K562 (cell line): Measurements from ENCODE around the gene HBG1. TPM values are rescaled to one million over a fixed set of nuclear protein-coding genes. Genes with fewer than 3 reads are reported as not detected.
A peak's percentile ranks its signal among the peaks of the same experiment; 100 is the strongest.

Experiments
- BMI1 ChIP-seq: fragments of 150-350 bp; IDR thresholded peaks from 2 replicates; pipeline ENCODE4 v1.6.1; 2014; ENCODE audit warnings: low read length
- CBFB ChIP-seq: sonication (generic); formaldehyde crosslinking; IDR thresholded peaks from 2 replicates; pipeline ENCODE4 v1.4.0; 2020; ENCODE audit warnings: mild to moderate bottlenecking, missing genetic modification reagents
- CCNT2 ChIP-seq: IDR thresholded peaks from 2 replicates; pipeline ENCODE4 v1.6.1; 2011; ENCODE audit warnings: borderline replicate concordance, low read depth, mild to moderate bottlenecking, moderate library complexity, mixed read lengths, low read length; ENCODE audit not compliant: insufficient read length; ENCODE audit errors: extremely low read depth
- EWSR1 ChIP-seq: fragments of 450-650 bp; IDR thresholded peaks from 2 replicates; pipeline ENCODE4 v1.6.1; 2018; ENCODE audit warnings: borderline replicate concordance, mild to moderate bottlenecking, low read depth, moderate library complexity; ENCODE audit not compliant: partially characterized antibody
- JUND ChIP-seq, 2 experiments: IDR thresholded peaks; 2 replicates in 1 of 2; 3 replicates in 1 of 2; pipeline ENCODE4 v1.6.1; 2011; ENCODE audit warnings: borderline replicate concordance in 2 of 2, low read depth in 2 of 2, low read length in 2 of 2, improper control_type of control experiment in 1 of 2, missing biosample characterization in 1 of 2, missing genetic modification characterization in 1 of 2, missing genetic modification reagents in 1 of 2
- MAFG ChIP-seq: fragments of 450-650 bp; conservative IDR thresholded peaks from 2 replicates; pipeline ENCODE4 v1.6.1; 2016; ENCODE audit warnings: missing genetic modification characterization, missing compliant biosample characterization
- MCM3 ChIP-seq: fragments of 450-650 bp; IDR thresholded peaks from 2 replicates; pipeline ENCODE4 v1.6.1; 2016
- NBN ChIP-seq: fragments of 450-650 bp; IDR thresholded peaks from 2 replicates; pipeline ENCODE4 v1.6.1; 2016; ENCODE audit warnings: low read depth, mild to moderate bottlenecking
- NFIC ChIP-seq: fragments of 450-650 bp; IDR thresholded peaks from 2 replicates; pipeline ENCODE4 v1.6.1; 2017; ENCODE audit warnings: mild to moderate bottlenecking, inconsistent platforms
- NR1H2 ChIP-seq: sonication (generic); formaldehyde crosslinking; IDR thresholded peaks from 2 replicates; pipeline ENCODE4 v1.4.0; 2020; ENCODE audit warnings: mild to moderate bottlenecking, missing genetic modification reagents
- PCBP2 ChIP-seq: fragments of 200-400 bp; formaldehyde crosslinking; IDR thresholded peaks from 2 replicates; pipeline ENCODE4 v1.6.1; 2018; ENCODE audit warnings: low read length, low read depth, mild to moderate bottlenecking, moderate library complexity; ENCODE audit not compliant: poor library complexity, severe bottlenecking
- PHTF2 ChIP-seq: fragments of 250-450 bp; sonication (Bioruptor Pico); IDR thresholded peaks from 2 replicates; pipeline ENCODE4 v1.5.0; 2021; ENCODE audit warnings: mild to moderate bottlenecking
- RHOXF2B ChIP-seq: fragments of 250-450 bp; sonication (Bioruptor Pico); conservative IDR thresholded peaks from 2 replicates; pipeline ENCODE4 v1.5.1; 2021
- SMAD4 ChIP-seq: fragments of 250-450 bp; sonication (Bioruptor Pico); conservative IDR thresholded peaks from 2 replicates; pipeline ENCODE4 v1.8.0; 2021; ENCODE audit warnings: inconsistent platforms, mild to moderate bottlenecking, moderate library complexity
- SMC3 ChIP-seq: conservative IDR thresholded peaks from 2 replicates; pipeline ENCODE4 v1.6.1; 2011; ENCODE audit warnings: low read depth, low read length, improper control_type of control experiment; ENCODE audit not compliant: insufficient read depth
- SOX6 ChIP-seq: fragments of 450-650 bp; IDR thresholded peaks from 2 replicates; pipeline ENCODE4 v1.6.1; 2014; ENCODE audit warnings: mild to moderate bottlenecking
- SP2 ChIP-seq: IDR thresholded peaks from 2 replicates; pipeline ENCODE4 v1.6.1; 2011; ENCODE audit warnings: mild to moderate bottlenecking, low read depth, low read length, moderate library complexity; ENCODE audit not compliant: poor library complexity, severe bottlenecking; ENCODE audit errors: extremely low read depth
- ZKSCAN1 ChIP-seq: fragments of 150-350 bp; IDR thresholded peaks from 2 replicates; pipeline ENCODE4 v1.6.1; 2016; ENCODE audit warnings: low read depth, low read length
- ZNF175 ChIP-seq: fragments of 200-800 bp; sonication (Bioruptor generic); IDR thresholded peaks from 2 replicates; pipeline ENCODE4 v1.6.1; 2016; ENCODE audit warnings: low read depth, mild to moderate bottlenecking, missing genetic modification characterization, missing compliant biosample characterization
- ZNF551 ChIP-seq: fragments of 250-450 bp; sonication (Bioruptor Pico); IDR thresholded peaks from 2 replicates; pipeline ENCODE4 v1.5.0; 2021; ENCODE audit warnings: mild to moderate bottlenecking, moderate library complexity
- ZNF583 ChIP-seq: fragments of 250-450 bp; sonication (Bioruptor Pico); IDR thresholded peaks from 2 replicates; pipeline ENCODE4 v1.4.0; 2020
- ZNF699 ChIP-seq: fragments of 250-450 bp; sonication (Bioruptor Pico); IDR thresholded peaks from 2 replicates; pipeline ENCODE4 v1.8.0; 2021; ENCODE audit warnings: mild to moderate bottlenecking, moderate library complexity; ENCODE audit not compliant: insufficient replicate concordance
- ZNF707 ChIP-seq: fragments of 250-450 bp; sonication (Bioruptor Pico); conservative IDR thresholded peaks from 2 replicates; pipeline ENCODE4 v1.8.0; 2022; ENCODE audit warnings: inconsistent platforms, mild to moderate bottlenecking, moderate library complexity
- polyA plus RNA-seq, 8 experiments: library from polyadenylated mRNA; depleted of rRNA in 4 of 8; stranded (reverse) in 5 of 8; unstranded in 3 of 8; fragments of >200 nt; fragmentation: Nextera tagmentation in 2 of 8; fragmentation: Illumina TruSeq in 1 of 8; extraction: Ambion mirVana in 2 of 8; extraction: Trizol in 1 of 8; gene quantifications; 2 replicates each; pipeline versions ENCODE4 v1.2.1 to v1.2.3, GENCODE V29; 2011 to 2014; ENCODE audit warnings: inconsistent platforms in 1 of 8, missing spikeins in 1 of 8
- total RNA-seq, 7 experiments: library from RNA; depleted of rRNA in 6 of 7; stranded (reverse); fragments of >200 nt in 6 of 7; fragmentation: Illumina TruSeq in 2 of 7; extraction: Trizol in 2 of 7; gene quantifications; 2 replicates each; pipeline versions ENCODE4 v1.2.1 to v1.2.3, GENCODE V29; 2011 to 2021; ENCODE audit warnings: low replicate concordance in 1 of 7
- TF ChIP-seq, protein P1 (sequence below): fragments of 250-450 bp; sonication (Bioruptor Pico); IDR thresholded peaks from 2 replicates; pipeline ENCODE4 v1.5.0; 2021; ENCODE audit warnings: mild to moderate bottlenecking, moderate library complexity
- TF ChIP-seq, protein P2 (sequence below): sonication (generic); formaldehyde crosslinking; IDR thresholded peaks from 2 replicates; pipeline ENCODE4 v1.4.0; 2020; ENCODE audit warnings: mild to moderate bottlenecking, missing genetic modification reagents

HBG1 gene
- total and polyA plus RNA-seq, 9 of the 15 experiments (the other 6 are each of a cell fraction or from before 2014, with no cell fraction given): 1,066 to 16,338 (median 4,898) TPM

DNA sequence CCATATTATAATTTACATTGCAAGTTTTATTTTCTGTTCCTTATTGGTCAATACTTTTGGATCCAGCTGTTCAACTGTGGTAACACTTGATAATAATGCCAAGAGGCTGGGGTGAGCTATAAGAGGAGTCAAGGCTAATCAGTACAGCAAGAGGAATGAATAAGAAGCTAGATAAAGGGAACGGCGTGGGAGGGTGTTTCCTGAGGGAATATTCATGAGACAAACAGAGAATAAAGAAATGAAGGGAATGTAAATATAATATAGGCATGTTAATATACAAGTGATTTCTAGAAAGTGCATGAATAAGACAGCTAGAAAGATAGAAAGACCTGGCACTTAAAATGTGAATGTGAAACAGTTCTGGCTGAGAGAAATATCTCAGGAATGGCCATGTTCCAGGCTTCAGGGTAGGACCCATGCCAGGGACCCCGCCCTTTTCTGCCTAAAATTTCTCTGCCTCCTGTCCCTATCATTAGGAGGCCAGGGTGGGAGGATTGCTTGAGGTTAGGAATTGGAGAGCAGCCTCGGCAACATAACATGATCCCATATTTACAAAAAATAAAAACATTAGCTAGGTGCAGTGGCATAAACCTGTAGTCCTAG is 48.2 kb upstream of the HBG1 start (continued):
- TF ChIP-seq JUND (IDR thresholded peaks at IDR 0.05; ENCODE audit: borderline replicate concordance, low read depth, low read length): no peak
- no peak for TF ChIP-seq JUND (tag; IDR thresholded peaks at IDR 0.05; ENCODE audit: borderline replicate concordance, low read depth, low read length)
- no peak for TF ChIP-seq ZNF551
- no peak for TF ChIP-seq BMI1
- no peak for TF ChIP-seq CBFB (CRISPR knock-in tag)
- no peak for TF ChIP-seq SMC3
- TF ChIP-seq, protein P1, sequence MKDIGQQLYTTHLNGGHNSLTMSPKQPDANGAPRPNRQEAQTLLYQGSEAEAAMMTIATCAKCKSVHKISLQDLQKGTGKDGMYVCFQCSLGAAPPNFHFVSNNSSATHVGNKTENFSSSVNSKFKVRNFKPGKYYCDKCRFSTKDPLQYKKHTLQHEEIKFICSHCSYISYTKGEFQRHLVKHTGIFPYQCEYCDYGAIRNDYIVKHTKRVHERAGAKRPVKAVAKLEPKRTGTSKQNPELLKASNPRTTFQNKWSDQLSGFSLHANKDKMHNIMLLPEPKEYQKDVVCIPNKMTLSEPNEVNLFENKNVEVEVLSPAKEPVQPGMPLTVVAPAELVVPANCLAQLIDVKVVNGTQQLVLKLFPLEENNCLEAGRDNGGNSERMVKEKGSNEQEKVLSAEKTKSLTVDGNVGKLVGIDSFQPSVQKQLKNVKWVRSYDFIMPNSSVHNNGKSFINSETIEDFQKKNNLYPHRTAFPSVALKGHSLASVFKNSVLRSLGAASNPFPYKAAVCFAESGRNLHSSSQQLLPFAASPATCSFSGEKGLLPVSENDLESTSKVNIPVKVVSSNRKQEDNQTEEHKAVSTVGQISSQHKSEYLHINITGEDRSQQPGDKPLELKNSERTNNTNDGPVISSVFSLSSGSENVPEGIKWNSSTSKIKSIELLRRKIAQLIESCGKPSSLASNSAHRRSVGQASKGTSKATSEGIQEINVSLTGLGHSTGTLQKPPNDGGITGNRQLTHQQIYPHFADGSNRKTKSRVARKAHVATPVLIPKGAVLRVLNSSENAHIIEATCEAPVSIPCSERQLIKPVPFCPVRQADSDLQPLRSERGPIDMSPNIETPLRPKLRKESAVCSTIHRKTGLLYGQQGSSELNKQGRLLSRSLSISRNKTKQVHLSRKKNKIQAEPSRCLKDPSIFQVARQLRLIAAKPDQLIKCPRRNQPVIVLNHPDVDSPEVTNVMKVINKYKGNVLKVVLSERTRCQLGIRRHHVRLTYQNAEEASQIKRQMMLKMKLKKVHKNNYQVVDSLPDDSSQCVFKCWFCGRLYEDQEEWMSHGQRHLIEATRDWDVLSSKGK (CRISPR knock-in tag): no peak
- TF ChIP-seq ZNF583 (CRISPR knock-in tag): no peak
- TF ChIP-seq, protein P2, sequence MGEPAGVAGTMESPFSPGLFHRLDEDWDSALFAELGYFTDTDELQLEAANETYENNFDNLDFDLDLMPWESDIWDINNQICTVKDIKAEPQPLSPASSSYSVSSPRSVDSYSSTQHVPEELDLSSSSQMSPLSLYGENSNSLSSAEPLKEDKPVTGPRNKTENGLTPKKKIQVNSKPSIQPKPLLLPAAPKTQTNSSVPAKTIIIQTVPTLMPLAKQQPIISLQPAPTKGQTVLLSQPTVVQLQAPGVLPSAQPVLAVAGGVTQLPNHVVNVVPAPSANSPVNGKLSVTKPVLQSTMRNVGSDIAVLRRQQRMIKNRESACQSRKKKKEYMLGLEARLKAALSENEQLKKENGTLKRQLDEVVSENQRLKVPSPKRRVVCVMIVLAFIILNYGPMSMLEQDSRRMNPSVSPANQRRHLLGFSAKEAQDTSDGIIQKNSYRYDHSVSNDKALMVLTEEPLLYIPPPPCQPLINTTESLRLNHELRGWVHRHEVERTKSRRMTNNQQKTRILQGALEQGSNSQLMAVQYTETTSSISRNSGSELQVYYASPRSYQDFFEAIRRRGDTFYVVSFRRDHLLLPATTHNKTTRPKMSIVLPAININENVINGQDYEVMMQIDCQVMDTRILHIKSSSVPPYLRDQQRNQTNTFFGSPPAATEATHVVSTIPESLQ (CRISPR knock-in tag): no peak
- no peak for TF ChIP-seq RHOXF2B (CRISPR knock-in tag)
- no peak for TF ChIP-seq PHTF2 (CRISPR knock-in tag)
- TF ChIP-seq SP2: no peak
- no peak for TF ChIP-seq SMAD4 (CRISPR knock-in tag)
- TF ChIP-seq MAFG (tag): no peak
- TF ChIP-seq ZNF707 (CRISPR knock-in tag): no peak
- no peak for TF ChIP-seq ZKSCAN1
- 0 out of 2 replicates have a peak, but pooled peaks have one; percentile 8 for TF ChIP-seq SOX6
- TF ChIP-seq NBN: no peak
- TF ChIP-seq NFIC: no peak
- TF ChIP-seq ZNF699 (CRISPR knock-in tag): no peak
- TF ChIP-seq NR1H2 (CRISPR knock-in tag): no peak
- no peak for TF ChIP-seq EWSR1
- no peak for TF ChIP-seq PCBP2
- TF ChIP-seq CCNT2: no peak
- no peak for TF ChIP-seq MCM3
- TF ChIP-seq ZNF175 (CRISPR knock-in tag): 0 out of 2 replicates have a peak, but pooled peaks have one; percentile 33
